NCI-H2029 treated with DMSO at 0.1 percent for 48 hours (cell line): Measurements from ENCODE around the gene ARMH2.

Experiments
- DNase-seq: peaks from one replicate; lab custom pipeline; 2025; lab: John Stamatoyannopoulos, UW

The ARMH2 gene

DNA sequence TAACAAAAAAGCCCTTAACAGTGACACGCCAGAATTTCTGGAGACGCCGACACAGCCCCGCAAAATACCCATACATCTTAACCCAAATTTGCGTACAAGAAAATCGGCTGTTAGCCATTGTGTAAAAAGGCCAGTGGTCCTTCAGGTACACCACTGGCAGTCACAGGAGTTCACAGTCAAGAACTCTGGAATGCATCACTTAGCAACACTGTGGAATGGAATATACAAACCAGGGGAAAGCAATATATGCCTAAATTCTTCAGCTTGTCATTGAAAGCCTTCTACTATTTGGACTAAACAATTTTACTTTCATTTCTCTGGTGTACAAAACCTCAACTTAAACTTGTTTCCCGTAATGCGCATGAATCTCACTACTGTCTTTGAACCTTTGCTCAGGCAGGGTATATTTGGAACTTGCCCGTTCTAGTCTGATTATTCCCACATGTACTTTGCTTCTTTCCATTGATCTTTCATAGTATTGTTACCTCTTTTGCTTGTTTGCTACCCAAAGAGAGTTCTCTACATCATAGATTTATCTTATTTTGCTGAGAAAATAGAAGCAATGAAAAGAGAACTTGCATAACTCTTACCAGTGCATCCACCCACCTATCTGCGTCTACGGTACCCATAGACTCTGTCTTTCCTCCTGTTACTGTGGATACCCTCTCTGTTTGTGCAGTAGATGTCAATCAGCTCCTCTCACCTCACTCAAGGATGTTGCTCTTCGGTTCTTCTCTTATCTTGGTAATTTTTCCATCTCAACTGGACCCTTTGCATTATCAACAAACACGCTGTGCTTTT, at the start of gene ARMH2:
ARMH2 (minus strand) TSS at position 178 of the 801 bp plus-strand sequence; CDS start at position 118, 60 bp downstream.
- no peak for DNase-seq

DNA sequence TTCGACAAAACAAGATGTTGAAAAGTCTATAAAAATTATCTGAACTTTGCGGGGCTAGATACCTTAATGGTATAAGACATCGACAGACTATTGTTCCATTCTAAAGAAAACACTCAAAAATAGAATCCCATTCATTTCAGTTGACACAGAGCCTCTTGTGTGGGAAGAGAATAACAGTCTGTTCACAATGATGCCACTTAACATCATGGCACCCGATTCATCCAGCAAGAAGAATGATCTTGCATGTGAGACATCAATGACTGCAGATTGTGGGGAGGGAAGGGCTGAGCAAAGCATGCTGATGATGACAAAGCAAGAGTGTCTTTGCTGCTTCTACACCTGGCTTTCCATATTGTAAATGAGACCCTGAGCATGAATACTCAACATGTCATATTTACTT, 49.7 kb upstream of the ARMH2 start:
- DNase-seq = no peak

DNA sequence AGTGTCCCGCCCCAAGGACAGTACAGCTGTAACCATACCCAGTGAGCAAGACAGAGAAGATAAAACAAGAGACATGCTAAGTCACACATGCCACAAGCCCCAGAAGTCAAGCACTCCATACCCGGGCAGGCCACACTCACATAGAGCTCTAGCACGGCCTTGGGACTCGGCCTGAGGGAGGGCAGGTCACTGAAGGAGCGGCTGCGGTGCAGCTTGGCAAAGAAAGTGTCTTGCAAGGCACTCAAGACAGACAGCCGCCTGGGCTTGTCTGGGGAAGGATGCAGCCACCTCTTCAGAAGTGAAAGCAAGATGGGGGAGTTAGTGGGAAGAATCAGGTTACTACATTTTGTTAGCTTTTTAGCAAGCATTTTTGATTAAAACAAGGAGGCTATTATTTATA, 48.7 kb upstream of the ARMH2 start:
- no peak for DNase-seq

DNA sequence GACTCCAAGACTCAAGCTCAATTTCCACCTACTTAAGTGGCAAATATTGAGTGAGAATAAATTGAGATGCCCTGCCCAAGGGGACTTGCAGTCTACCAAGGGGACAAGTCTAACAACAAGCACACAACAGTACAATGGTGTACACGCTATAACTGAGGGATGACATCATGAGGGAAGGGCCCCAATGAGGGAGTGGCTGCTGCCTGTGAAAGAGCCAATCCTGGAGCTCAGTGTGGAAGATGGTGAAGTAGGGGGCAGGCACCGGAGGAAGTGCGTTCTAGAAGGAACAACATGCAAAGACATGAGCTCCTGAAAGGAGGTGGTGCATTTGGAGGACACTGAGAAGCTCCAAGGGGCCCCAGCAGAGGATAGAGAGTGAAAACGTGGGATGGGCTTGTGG, 46.9 kb upstream of the ARMH2 start:
- DNase-seq = no peak

DNA sequence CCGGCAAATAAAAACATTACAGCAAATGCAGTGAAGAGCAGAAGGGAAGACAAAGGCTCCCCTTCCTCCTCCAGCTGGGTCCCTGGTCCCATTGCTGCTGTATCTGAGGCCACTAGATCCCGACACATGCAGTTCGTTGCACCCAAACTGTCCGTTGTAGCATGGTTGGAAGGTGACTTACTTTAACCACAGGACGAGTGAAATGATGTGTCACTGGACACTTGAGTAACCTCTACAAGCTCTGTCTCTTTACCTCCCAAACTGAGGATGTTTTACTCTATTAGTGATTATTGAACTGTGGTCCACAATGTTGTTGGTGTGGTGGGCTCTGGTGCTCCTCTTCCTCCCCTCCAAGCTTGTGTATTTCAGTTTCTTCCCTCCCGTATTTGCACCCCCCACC, 46.2 kb upstream of the ARMH2 start:
- DNase-seq = no peak

DNA sequence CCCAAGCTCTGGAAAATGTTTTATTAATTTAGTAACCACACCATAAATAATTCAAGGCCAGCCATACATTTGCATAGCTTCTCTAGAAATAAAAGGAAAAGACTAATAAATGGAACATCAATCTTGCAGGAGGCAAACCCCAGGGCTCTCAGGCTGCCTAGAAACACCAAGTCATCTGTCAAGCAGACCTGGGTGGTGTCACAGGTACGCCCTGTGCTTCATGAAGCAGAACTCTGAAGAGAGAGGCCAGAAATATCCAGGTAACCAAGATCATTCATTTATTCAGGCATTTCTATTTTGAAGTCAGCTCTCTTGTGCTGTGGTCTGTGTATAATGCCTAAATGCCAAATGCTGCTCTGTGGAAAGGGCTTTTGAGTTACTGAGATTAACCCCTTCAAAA, 45.3 kb upstream of the ARMH2 start:
- no peak for DNase-seq

DNA sequence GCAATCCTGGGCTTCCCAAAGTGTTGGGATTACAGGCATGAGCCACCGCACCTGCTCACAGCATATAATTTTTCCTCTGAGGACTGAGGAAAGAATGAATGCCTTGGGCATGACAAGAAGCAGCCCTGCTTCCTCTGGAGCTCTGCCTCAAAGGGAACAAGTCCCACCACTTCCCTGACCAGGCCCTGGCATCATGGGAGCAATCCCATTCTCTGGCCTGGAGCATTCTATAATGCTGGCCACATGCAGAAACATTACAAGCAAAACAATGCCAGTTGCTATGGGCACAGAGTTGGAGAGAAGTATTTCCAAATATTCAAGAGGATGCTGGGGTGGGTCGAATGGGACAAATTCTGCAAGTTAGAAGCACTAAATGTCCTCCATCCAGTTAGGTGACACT, 41.5 kb upstream of the ARMH2 start:
- no peak for DNase-seq

DNA sequence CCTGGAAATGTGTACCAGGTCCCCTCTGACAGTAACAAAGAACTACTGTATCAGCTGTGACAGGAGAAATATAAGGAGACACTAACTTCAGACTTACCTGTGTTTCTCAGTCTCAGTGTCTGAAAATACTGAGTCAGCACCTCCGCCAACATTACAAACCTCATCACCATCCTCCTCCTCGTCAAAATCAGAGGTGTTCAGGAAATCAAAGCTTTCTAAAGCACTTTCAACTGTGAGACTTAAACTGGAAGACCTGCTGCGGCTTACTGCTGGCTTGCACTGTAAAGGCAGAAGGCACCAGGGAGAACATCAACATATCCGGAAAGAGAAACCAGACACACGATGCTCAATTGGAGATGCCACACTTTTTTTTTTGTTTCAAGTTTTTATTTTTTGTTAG, 40.3 kb upstream of the ARMH2 start:
- no peak for DNase-seq

DNA sequence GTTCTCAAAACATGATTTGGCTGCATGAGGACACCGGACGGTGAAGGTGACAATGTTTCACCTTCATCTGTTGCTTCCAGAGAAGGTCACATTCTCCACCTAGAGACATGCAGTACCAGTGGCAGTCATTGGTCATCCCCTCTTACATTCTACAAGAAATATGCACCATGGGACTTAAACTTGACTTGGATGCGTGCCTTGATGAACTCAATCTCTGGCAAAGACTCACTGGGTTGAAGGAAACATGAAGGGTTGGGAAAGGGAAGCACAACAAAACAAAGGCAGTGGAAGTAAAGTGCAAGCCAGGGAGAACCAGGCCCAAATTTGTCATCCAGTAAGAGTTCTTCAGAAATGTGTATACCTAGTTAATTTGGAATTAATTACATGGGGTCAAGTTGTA, 39.4 kb upstream of the ARMH2 start:
- no peak for DNase-seq

DNA sequence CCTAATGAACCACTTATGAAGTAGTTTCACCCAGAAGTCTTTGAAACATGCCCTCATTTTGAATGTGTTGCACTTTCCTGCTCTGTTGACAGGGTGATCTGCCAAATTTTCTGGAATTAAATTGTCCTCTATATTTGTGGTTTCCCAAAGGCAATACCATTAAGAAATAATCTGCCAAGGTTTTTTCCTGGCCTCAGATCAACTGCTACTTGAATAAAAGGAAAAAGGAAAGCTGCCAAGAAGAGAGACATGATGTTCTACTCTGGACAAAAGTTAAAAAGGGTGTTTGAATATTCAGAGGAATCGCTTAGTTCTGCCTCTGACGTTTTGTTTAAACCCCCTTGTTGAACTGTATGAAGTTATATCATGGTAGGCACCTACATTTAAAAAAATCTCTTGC, 37.4 kb upstream of the ARMH2 start:
- DNase-seq = no peak

DNA sequence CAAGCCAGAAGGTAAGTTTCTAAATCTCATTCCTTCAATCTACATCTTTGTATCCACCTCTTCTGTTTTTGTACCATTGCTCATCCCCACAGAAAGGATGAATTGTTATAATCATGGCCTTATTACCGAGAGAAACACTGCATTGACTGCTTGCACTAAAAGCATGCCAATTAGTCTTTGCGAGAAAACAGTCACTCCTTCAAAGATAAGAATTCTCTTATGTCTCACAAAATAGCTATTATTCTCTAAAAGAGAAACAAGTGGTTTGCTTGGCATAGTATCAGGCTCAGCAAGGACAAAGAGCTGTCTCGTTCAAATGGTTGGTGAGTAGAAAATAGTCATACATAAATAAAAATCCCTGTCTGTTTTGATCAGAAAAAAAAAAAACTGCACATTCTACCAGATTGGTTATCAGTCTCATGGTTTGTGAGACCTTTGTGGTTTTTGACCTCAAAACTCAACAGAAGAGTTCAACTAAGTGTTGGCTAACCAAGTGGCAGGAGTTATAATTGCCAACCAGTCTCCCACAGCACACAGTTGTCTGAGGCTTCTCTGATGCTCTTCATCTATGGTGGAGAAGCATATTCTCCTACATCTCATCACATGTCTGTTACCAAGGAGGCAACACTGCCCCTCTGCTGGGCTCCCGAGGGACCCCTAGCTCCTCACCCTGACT, 35.1 kb upstream of the ARMH2 start:
- DNase-seq = no peak

DNA sequence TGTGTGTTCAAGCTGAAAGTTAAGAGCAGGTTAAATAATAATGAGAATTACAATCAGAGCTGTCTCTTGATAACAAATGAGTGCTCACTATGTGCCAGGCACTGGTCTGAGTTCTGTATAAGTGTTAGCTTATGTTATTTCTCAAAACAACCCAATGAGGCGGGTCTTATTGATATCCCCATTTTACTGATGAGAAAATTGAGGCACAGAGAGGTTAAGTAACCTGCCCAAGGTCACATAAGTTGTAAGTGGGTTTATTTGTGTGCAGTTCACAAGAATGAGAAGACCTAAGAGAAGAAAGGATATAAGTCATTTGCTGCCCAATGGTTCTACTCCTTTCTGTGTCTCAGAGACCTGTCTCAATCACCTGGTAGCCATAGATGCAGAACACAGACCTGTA, 34.1 kb upstream of the ARMH2 start:
- no peak for DNase-seq

DNA sequence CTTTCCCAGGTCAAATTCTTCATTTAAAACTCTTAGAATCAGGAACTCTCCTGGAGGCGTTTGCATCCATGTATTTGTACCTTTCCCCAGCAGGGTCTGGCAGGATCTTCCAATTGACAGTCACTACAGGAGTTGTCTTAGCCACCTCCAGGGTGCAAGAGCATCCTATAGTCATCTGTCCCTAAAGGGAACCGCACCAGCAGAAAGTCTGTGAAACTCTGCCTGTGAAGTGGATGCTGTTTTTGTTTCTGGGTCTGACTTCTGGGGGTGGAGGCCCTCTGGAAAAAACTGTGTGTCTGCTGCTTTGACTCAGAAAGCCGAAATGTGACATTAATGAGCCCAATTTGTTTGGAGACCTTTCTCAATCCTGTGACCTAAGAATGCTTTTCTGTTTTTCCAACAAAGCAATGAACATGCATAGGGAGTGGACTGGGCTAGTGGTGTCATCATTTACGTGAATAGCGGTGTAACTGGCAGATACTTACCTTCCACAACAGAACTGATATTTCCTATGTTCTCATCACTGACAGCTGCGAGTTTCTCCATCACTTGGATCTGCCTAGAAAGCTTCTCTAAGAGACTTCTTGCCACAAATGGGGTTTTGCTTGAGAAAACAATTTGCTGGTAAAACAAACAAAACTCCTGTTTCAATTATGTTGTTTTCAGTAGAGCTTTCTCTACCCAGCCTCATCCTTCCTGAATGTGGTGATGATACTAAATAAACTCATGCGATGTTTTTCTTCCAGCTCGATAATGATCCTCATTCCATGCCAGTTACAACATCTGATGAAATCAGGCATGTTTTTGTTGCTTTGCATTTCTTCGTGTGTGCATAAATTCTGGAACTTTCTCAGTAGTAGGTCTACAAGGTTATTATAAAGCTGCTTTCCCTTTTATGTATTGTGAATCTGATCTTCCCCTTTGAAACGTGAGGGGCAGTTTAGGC, 33.3 kb upstream of the ARMH2 start:
- no peak for DNase-seq

DNA sequence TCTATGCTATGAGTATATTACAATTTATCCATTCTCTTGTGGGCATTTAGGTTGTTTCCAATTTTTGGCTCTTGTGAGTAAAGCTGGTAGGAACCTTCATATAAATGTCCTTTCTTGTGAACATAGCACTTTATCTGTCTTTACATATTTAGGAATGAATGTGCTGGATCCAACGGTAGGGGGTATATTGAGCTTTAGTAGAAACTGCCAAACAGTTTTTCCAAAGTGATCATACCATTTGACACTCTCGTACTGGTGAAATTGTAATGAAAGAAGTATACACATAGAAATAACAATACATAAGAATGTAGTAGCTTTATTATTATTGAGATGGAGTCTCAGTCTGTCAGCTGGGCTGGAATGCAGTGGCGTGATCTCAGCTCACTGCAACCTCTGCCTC, 30.9 kb upstream of the ARMH2 start:
- no peak for DNase-seq

DNA sequence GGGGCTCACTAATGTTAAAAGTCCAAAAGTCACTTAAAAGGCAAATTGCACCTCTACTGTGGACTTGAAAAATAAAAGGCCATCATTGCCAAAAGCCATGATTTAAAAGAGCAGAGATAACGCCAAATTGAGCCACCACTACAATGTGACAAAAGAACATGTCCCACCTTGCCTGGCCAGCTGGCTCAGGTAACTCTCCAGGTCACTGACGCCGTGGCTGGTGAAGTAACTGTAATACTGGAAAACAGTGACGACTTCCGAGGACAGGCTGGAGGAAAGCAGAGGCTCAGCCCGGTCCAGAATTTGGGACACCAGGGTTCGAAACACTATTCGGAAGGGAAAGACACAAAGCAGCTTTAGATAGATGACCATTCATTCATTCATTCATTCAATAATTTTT, 29.3 kb upstream of the ARMH2 start:
- no peak for DNase-seq

DNA sequence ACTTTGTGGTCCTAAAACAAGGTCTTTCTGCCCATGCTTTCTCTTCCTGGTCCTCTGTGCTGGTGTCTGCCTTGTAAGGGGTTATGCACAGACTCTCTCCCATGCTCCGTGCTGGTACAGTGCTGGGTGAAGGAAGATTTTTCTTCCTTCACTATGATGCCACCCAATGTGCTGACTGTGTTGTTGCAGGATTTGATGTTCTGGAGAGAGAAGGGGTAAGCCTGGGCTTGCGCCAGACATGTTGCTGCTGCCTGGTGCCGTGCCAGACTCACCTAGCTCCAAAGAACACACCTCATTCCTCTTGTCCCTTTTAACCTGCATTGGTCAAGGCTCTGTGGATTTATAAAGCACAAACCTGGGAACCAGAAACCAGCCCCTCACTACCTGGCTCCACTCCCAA, 28.4 kb upstream of the ARMH2 start:
- no peak for DNase-seq

DNA sequence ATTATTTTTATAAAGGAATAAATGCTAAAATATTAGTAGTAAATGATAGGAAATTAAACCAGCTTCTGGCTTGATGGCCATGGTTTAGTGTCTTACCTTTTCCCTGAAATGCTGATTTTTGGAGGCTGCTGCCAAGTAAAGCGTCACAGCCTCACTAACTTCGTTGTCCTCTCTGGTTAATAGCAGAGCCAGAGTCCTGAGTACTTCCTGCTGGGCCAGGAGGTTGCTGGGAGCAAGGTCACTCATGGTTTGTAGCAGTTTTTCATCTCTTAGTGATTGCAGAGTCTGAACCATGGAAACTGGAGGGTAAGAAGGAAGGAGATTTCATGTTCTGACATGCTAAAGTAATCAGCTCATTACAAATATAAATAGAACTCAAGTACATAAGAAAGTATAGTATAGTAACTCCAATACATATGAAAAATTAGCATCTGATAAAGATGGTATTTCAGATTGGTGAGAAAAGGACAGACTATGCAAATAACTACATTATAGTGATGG, 26.5 kb upstream of the ARMH2 start:
- no peak for DNase-seq

DNA sequence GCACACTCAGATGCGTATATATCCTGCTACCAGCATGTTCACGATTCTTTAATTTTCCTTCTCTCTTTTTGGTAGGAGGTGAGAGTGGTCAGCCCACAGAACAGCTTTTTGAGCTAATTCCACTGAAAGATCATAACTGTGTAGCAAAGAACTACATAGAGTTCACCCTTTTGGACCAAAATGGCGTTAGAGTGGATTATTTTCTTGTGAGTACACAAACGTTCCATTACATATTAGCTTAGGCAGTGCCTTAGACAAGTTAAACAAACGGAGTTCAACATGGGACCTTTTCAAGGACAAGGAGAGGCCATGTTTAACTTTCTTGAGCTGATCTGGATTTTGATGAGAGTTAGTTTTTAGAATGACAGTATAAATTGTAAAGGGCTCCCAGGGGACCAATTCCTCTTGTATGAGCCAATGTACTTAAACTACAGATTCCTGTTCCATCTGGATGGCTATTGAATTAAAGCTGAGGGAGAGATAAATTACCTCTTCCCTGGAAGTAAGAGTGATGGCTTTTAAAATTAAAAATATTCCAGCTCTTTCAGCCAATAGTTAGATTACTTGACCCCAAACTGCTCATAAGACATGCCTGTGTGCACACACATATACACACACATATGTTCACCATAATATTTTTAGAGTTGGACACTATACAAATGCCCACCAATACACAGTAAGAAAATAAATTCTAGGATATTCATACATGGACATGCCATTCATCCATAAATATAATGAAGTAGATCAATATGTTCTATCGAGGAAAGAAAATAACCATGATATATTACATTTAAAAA, 25.6 kb upstream of the ARMH2 start:
- no peak for DNase-seq

DNA sequence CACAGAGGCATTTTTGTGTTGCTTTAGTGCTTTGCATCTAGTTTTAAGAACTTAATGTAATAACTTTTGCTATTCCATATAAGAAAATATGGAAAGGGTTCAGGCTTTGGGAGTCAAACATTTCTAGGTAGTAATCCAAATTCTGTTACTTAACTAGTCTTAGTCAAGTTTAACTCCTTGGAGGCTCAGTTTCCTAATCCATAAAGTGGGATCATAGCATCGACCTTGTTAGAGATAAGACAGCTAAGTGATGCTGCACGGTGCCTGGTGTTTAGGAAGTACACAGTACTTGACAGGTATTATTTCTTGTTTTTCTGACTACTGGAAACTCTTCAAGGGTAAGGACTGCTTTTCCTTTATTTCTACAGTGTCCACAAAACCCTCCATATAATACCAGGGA, 24.5 kb upstream of the ARMH2 start:
- no peak for DNase-seq

DNA sequence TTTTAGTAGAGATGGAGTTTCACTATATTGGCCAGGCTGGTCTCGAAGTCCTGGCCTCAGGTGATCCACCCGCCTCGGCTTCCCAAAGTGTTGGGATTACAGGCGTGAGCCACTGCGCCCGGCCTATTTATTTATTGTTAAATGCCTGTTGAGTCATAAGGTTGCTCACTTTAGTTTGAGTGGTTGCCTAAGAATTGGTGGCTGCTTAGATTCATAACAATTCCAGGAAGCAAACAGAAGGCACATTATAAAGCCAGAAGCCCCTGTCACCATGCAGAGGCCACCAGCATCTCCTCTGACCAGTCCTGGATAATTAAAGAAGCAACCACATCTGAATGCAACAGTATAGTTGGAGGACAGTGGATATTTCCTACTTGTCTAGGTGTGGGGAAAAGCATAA, 24.0 kb upstream of the ARMH2 start:
- DNase-seq = no peak

DNA sequence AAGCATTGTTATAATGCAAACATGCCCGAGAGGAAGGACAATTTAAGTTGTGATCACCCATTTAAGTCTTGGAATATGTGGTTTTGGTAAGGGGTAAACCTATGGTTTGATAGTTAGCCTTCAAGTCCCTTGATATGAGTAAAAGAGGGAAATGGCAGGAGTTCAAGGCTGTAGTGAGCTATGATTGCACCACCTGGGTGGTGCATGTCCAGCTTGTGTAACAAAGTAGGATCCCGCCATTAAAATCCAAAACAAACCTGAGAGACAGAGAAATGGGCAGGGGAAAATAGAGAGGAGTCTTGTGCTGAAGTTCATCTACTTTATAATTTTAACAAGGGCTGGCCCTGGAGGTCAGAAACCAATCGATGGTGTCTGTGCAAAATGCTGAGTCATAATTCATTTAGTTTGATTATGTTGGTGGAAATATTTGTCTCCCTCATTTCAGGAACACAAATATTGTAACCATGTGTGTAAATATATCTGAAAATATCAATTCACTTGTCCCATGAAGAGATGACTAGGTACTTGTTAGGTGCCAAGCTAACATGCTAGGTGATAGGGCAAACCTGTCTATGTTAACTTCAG, 23.2 kb upstream of the ARMH2 start:
- no peak for DNase-seq
